H1 (cell line): ENCODE measurements around the gene KLHL29. TPM values are rescaled to one million over a fixed set of nuclear protein-coding genes. Genes with fewer than 3 reads are reported as not detected.

Experiments used
- CTCF ChIA-PET: fragments of 300-600 bp; sonication (Branson Sonifier 250); formaldehyde crosslinking; loops from one replicate; lab custom pipeline; 2021; ENCODE audit not compliant: partially characterized antibody; lab: Charles Lee
- POLR2A ChIA-PET: fragments of 300-600 bp; sonication (Branson Sonifier 250); formaldehyde crosslinking; loops from one replicate; lab custom pipeline; 2021; ENCODE audit warnings: inconsistent platforms; ENCODE audit not compliant: partially characterized antibody; lab: Charles Lee
- DNase-seq, 2 experiments: peaks; one replicate each; pipeline versions ENCODE4 v3.0.0 to v3.0.0-alpha.2; 2010 to 2022; ENCODE audit warnings: low spot score in 2 of 2, low read depth in 1 of 2, mixed read lengths in 1 of 2
- FAIRE-seq: peaks from 2 replicates; lab custom pipeline; 2011; peaks lifted over from hg19 to GRCh38; lab: Jason Lieb, UNC
- H2AFZ ChIP-seq: 2 replicates; pipeline ENCODE4 v1.8.1; 2012; ENCODE audit warnings: low read length, inconsistent platforms
- H2AK5ac ChIP-seq: 2 replicates; pipeline ENCODE4 v1.6.1; 2013; ENCODE audit warnings: low read depth, low read length
- H2BK120ac ChIP-seq: replicated peaks from 2 replicates; pipeline ENCODE3; 2013; ENCODE audit warnings: low read depth, low read length, inconsistent platforms
- H2BK12ac ChIP-seq: 2 replicates; pipeline ENCODE4 v1.6.1; 2013; ENCODE audit warnings: low read depth, low read length
- H2BK15ac ChIP-seq: 2 replicates; pipeline ENCODE4 v1.6.1; 2013; ENCODE audit warnings: low read length
- H2BK20ac ChIP-seq: 2 replicates; pipeline ENCODE4 v1.6.1; 2013; ENCODE audit warnings: low read length
- H2BK5ac ChIP-seq: 2 replicates; pipeline ENCODE4 v1.6.1; 2013; ENCODE audit warnings: low read depth, low read length
- H3K14ac ChIP-seq: 2 replicates; pipeline ENCODE4 v1.6.1; 2013; ENCODE audit warnings: inconsistent platforms; ENCODE audit not compliant: insufficient read length
- H3K18ac ChIP-seq: 2 replicates; pipeline ENCODE4 v1.6.1; 2013; ENCODE audit warnings: low read length; ENCODE audit errors: extremely low read depth
- H3K23ac ChIP-seq: 2 replicates; pipeline ENCODE4 v1.6.1; 2013; ENCODE audit warnings: inconsistent platforms; ENCODE audit not compliant: insufficient read length
- H3K23me2 ChIP-seq: 2 replicates; pipeline ENCODE4 v1.6.1; 2013; ENCODE audit warnings: low read depth, low read length
- H3K27ac ChIP-seq: 2 replicates; pipeline ENCODE4 v1.6.1; 2011; ENCODE audit warnings: low read depth, low read length, inconsistent platforms
- H3K27me3 ChIP-seq, 4 experiments: replicated peaks in 1 of 4; 1 replicate in 1 of 4; 2 replicates in 3 of 4; pipeline versions ENCODE4 v1.6.1 to v1.8.1; 2011 to 2013; ENCODE audit warnings: low read length in 3 of 4, mild to moderate bottlenecking in 3 of 4, inconsistent platforms in 2 of 4, mixed read lengths in 2 of 4, moderate library complexity in 1 of 4; ENCODE audit not compliant: control insufficient read depth in 3 of 4, insufficient read depth in 3 of 4; ENCODE audit errors: extremely low read depth in 1 of 4
- H3K36me3 ChIP-seq, 4 experiments: 2 replicates each; pipeline versions ENCODE4 v1.6.1 to v1.8.1; 2011 to 2013; ENCODE audit warnings: mild to moderate bottlenecking in 4 of 4, low read length in 3 of 4, moderate library complexity in 2 of 4, control low read depth in 1 of 4, inconsistent platforms in 1 of 4; ENCODE audit not compliant: insufficient read depth in 4 of 4, control insufficient read depth in 2 of 4
- H3K4ac ChIP-seq: replicated peaks from 2 replicates; pipeline ENCODE3; 2013; ENCODE audit warnings: low read length, low read depth, mixed read lengths, inconsistent platforms; ENCODE audit not compliant: insufficient read length
- H3K4me1 ChIP-seq, 4 experiments: replicated peaks in 1 of 4; 1 replicate in 1 of 4; 2 replicates in 3 of 4; pipeline versions ENCODE4 v1.6.1 to v1.8.1; 2011 to 2013; ENCODE audit warnings: low read length in 3 of 4, inconsistent platforms in 2 of 4, mixed read lengths in 1 of 4; ENCODE audit not compliant: insufficient read depth in 4 of 4, control insufficient read depth in 3 of 4
- H3K4me2 ChIP-seq, 2 experiments: 2 replicates each; pipeline versions ENCODE4 v1.6.1 to v1.8.1; 2011 to 2013; ENCODE audit warnings: low read depth in 2 of 2, low read length in 2 of 2, control low read depth in 1 of 2, inconsistent platforms in 1 of 2, mild to moderate bottlenecking in 1 of 2; ENCODE audit not compliant: insufficient read depth in 1 of 2
- H3K4me3 ChIP-seq, 4 experiments: fragments of 200-600, 300-600 bp in 1 of 4; sonication (generic), shearing (Covaris generic), sonication (Bioruptor Twin) in 1 of 4; 2 replicates each; pipeline versions ENCODE4 v1.5.1 to v1.8.1; 2011 to 2016; ENCODE audit warnings: low read length in 4 of 4, low read depth in 3 of 4, control low read depth in 2 of 4, inconsistent platforms in 2 of 4, mild to moderate bottlenecking in 2 of 4, mixed read lengths in 1 of 4, moderate library complexity in 1 of 4; ENCODE audit not compliant: insufficient read depth in 2 of 4; ENCODE audit errors: extremely low read depth in 1 of 4
- H3K56ac ChIP-seq: replicated peaks from 2 replicates; pipeline ENCODE3; 2013; ENCODE audit warnings: low read depth, mild to moderate bottlenecking, mixed read lengths, low read length, inconsistent platforms; ENCODE audit not compliant: insufficient read length
- H3K79me1 ChIP-seq: 2 replicates; pipeline ENCODE4 v1.6.1; 2013; ENCODE audit warnings: low read depth, low read length, control low read depth
- H3K79me2 ChIP-seq, 2 experiments: 2 replicates each; pipeline versions ENCODE4 v1.6.1 to v1.8.1; 2012 to 2013; ENCODE audit warnings: low read length in 2 of 2, mild to moderate bottlenecking in 2 of 2, inconsistent platforms in 1 of 2; ENCODE audit not compliant: insufficient read depth in 2 of 2, control insufficient read depth in 1 of 2
- H3K9ac ChIP-seq, 4 experiments: replicated peaks in 1 of 4; 1 replicate in 1 of 4; 2 replicates in 3 of 4; pipeline versions ENCODE4 v1.6.1 to v1.8.1; 2011 to 2013; ENCODE audit warnings: low read depth in 3 of 4, low read length in 3 of 4, control low read depth in 2 of 4, mild to moderate bottlenecking in 2 of 4, moderate library complexity in 2 of 4, inconsistent platforms in 1 of 4; ENCODE audit errors: extremely low read depth in 1 of 4
- H3K9me3 ChIP-seq, 2 experiments: 2 replicates each; pipeline versions ENCODE4 v1.6.1 to v1.8.1; 2012 to 2013; ENCODE audit warnings: mild to moderate bottlenecking in 2 of 2, moderate library complexity in 2 of 2, control low read depth in 1 of 2, inconsistent platforms in 1 of 2, low read depth in 1 of 2, low read length in 1 of 2, mixed read lengths in 1 of 2; ENCODE audit not compliant: insufficient read depth in 2 of 2
- H4K20me1 ChIP-seq, 2 experiments: replicated peaks in 1 of 2; 2 replicates each; pipeline versions ENCODE3 to v1.8.1; 2011 to 2013; ENCODE audit warnings: inconsistent platforms in 2 of 2, low read length in 2 of 2, mild to moderate bottlenecking in 1 of 2; ENCODE audit not compliant: insufficient read depth in 2 of 2, control insufficient read depth in 1 of 2
- H4K5ac ChIP-seq: 2 replicates; pipeline ENCODE4 v1.6.1; 2013; ENCODE audit warnings: low read length, low read depth, mixed read lengths, inconsistent platforms; ENCODE audit not compliant: insufficient read length
- H4K8ac ChIP-seq: 2 replicates; pipeline ENCODE4 v1.8.0; 2013; ENCODE audit warnings: mild to moderate bottlenecking, moderate library complexity, low read length, inconsistent platforms; ENCODE audit not compliant: insufficient read depth; ENCODE audit errors: extremely low read depth
- H4K91ac ChIP-seq: replicated peaks from 2 replicates; pipeline ENCODE3; 2013; ENCODE audit warnings: low read length, mixed read lengths, inconsistent platforms; ENCODE audit not compliant: insufficient read length
- CEBPB ChIP-seq: IDR thresholded peaks from 2 replicates; pipeline ENCODE4 v1.6.1; 2012; ENCODE audit warnings: low read depth, low read length
- CHD1 ChIP-seq: IDR thresholded peaks from 2 replicates; pipeline ENCODE4 v1.6.1; 2012; ENCODE audit warnings: low read depth, low read length, improper control_type of control experiment
- EGR1 ChIP-seq: IDR thresholded peaks from 2 replicates; pipeline ENCODE4 v1.6.1; 2011; ENCODE audit warnings: low read depth, low read length, borderline replicate concordance
- HDAC6 ChIP-seq: IDR thresholded peaks from one replicate; pipeline ENCODE4 v1.7.1; 2012; ENCODE audit warnings: low read depth, mild to moderate bottlenecking, inconsistent platforms, low read length, moderate library complexity
- KDM1A ChIP-seq: fragments of 200-600, 300-600 bp; sonication (generic); IDR thresholded peaks from 2 replicates; pipeline ENCODE4 v1.7.1; 2016; ENCODE audit warnings: mild to moderate bottlenecking, low read length, borderline replicate concordance
- NANOG ChIP-seq: IDR thresholded peaks from 2 replicates; pipeline ENCODE4 v1.6.1; 2011; ENCODE audit warnings: low read length, low read depth, mild to moderate bottlenecking, inconsistent platforms; ENCODE audit not compliant: insufficient read depth, poor library complexity, severe bottlenecking
- PHF8 ChIP-seq: fragments of 200-600 bp; sonication (generic); conservative IDR thresholded peaks from 2 replicates; pipeline ENCODE4 v1.7.1; 2012; ENCODE audit warnings: low read depth, mild to moderate bottlenecking, inconsistent platforms, low read length, moderate library complexity
- POLR2A ChIP-seq, 2 experiments: IDR thresholded peaks; 1 replicate in 1 of 2; 2 replicates in 1 of 2; pipeline ENCODE4 v1.6.1; 2011; ENCODE audit warnings: low read depth in 2 of 2, low read length in 2 of 2, mild to moderate bottlenecking in 2 of 2; ENCODE audit errors: control extremely low read depth in 1 of 2
- RXRA ChIP-seq: IDR thresholded peaks from 2 replicates; pipeline ENCODE4 v1.6.1; 2011; ENCODE audit warnings: low read depth, mild to moderate bottlenecking, low read length, moderate library complexity; ENCODE audit not compliant: insufficient read depth
- SAP30 ChIP-seq: fragments of 300-600 bp; sonication (generic); IDR thresholded peaks from 2 replicates; pipeline ENCODE4 v1.7.1; 2012; ENCODE audit warnings: low read length, moderate library complexity, mild to moderate bottlenecking, inconsistent platforms; ENCODE audit not compliant: insufficient read depth, insufficient replicate concordance
- SIX5 ChIP-seq: IDR thresholded peaks from 2 replicates; pipeline ENCODE4 v1.6.1; 2011; ENCODE audit warnings: mild to moderate bottlenecking, low read depth, low read length
- SP1 ChIP-seq: IDR thresholded peaks from 2 replicates; pipeline ENCODE4 v1.6.1; 2011; ENCODE audit warnings: low read depth, low read length
- SP4 ChIP-seq: IDR thresholded peaks from 2 replicates; pipeline ENCODE4 v1.6.1; 2012; ENCODE audit warnings: low read length, inconsistent platforms
- SUZ12 ChIP-seq: fragments of 200-600 bp; sonication (generic); IDR thresholded peaks from 2 replicates; pipeline ENCODE4 v1.6.1; 2012; ENCODE audit warnings: mild to moderate bottlenecking, inconsistent platforms, low read length, moderate library complexity, mixed read lengths
- TAF1 ChIP-seq: IDR thresholded peaks from 2 replicates; pipeline ENCODE4 v1.6.1; 2011; ENCODE audit warnings: mild to moderate bottlenecking, low read depth, low read length
- WGBS, 2 experiments: shearing (Covaris generic) in 1 of 2; methylation state at CpG; one replicate each; pipeline versions ENCODE4 v1.1.6 to v1.1.7; 2013 to 2015; ENCODE audit warnings: low lambda C conversion rate in 2 of 2, mixed read lengths in 2 of 2, inconsistent platforms in 1 of 2, low coverage in 1 of 2, missing lambda C conversion rate in 1 of 2; ENCODE audit not compliant: insufficient replicate concordance in 2 of 2, insufficient coverage in 1 of 2, insufficient read length in 1 of 2; ENCODE audit errors: extremely low coverage in 1 of 2, missing lambda C conversion rate in 1 of 2; 5-methylcytosine and 5-hydroxymethylcytosine counted together
- polyA plus RNA-seq, 7 experiments: library from polyadenylated mRNA; depleted of rRNA in 3 of 7; stranded (reverse) in 5 of 7; unstranded in 2 of 7; fragments of >200 nt in 5 of 7; fragments of 200-250 nt in 2 of 7; gene quantifications; 1 replicate in 5 of 7; 2 replicates in 1 of 7; 4 replicates in 1 of 7; pipeline versions ENCODE4 v1.2.1 to v1.2.3, GENCODE V29; 2011 to 2013; ENCODE audit warnings: missing spikeins in 2 of 7, mixed read lengths in 2 of 7
- total RNA-seq: library from RNA; stranded (reverse); fragmentation: NEBNext Ultra II Directional; extraction: Animal tissue kit (Norgen Biotek cat#: 25700); gene quantifications from 2 replicates; pipeline ENCODE4 v1.2.1, GENCODE V29; 2021

Gene KLHL29
- total and polyA plus RNA-seq, 2 of the 8 experiments (the other 6 are each of a cell fraction or from before 2014, with no cell fraction given): 1.1 to 4.7 TPM

DNA sequence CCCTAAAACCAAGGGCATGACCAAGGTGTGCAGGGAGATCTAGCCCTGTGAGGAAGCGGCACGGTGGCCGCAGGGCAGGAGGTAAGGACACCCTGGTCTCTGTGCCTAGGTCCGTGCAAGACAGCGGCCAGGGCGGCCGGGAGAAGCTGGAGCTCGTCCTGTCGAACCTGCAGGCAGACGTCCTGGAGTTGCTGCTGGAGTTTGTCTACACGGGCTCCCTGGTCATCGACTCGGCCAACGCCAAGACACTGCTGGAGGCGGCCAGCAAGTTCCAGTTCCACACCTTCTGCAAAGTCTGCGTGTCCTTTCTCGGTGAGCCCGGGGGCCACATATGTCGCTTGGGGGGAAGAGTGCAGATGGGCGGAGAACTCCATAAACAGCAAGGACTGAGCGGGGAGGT lies 306.6 kb downstream of the KLHL29 start:
- no peak overlapping the region for H3K56ac ChIP-seq
- H4K8ac ChIP-seq: no peak overlapping the region
- no peak overlapping the region for H3K9ac ChIP-seq
- no peak overlapping the region for H3K4ac ChIP-seq
- H3K4me2 ChIP-seq: no peak overlapping the region
- DNase-seq (no peak), FAIRE-seq (no peak)
- H3K14ac ChIP-seq: no peak overlapping the region
- no peak overlapping the region for H4K5ac ChIP-seq
- H3K36me3 ChIP-seq: no peaks in the 10 kb centered on the region
- no peaks in the 10 kb centered on the region for H3K79me1 ChIP-seq
- POLR2A ChIA-PET: interaction anchor here (1.1 kb wide), 1 partner anchor 9 kb away, joined by 3 read pairs; no protein-coding TSS in a partner anchor
- no peaks in the 10 kb centered on the region; a peak in 1 of 4 replicates for H3K9me3 ChIP-seq
- no peak overlapping the region for H2BK120ac ChIP-seq
- H3K23ac ChIP-seq: no peak overlapping the region
- peak overlapping the region; percentile 2; the same call in 1 of the 2 replicates for H2BK5ac ChIP-seq
- H2BK20ac ChIP-seq: no peak overlapping the region
- WGBS, 2 experiments: 94% methylated on average over 21 of the region's 21 CpGs; no CpG with 5 or more reads in 1 of the 2 experiments
- H2BK15ac ChIP-seq: no peak overlapping the region
- no peaks in the 10 kb centered on the region for H3K23me2 ChIP-seq
- H3K18ac ChIP-seq: no peak overlapping the region
- H2AFZ ChIP-seq: no peak overlapping the region
- H2BK12ac ChIP-seq: no peak overlapping the region
- H3K4me1 ChIP-seq: peaks cover 0 to 8% (median 7%) of the 10 kb centered on the region in 4 experiments; a peak in 5 of 7 replicates
- H3K27ac ChIP-seq: no peak overlapping the region
- no peaks in the 10 kb centered on the region for H4K20me1 ChIP-seq
- CTCF ChIA-PET: no interaction called here
- no peaks in the 10 kb centered on the region for H3K27me3 ChIP-seq
- H3K4me3 ChIP-seq: no peak overlapping the region
- H3K79me2 ChIP-seq: no peaks in the 10 kb centered on the region
- H2AK5ac ChIP-seq: no peak overlapping the region; the same call in 1 of the 2 replicates
- H4K91ac ChIP-seq: no peak overlapping the region
- TF ChIP-seq SP4 (no peak), RXRA (no peak), SUZ12 (no peak), HDAC6 (no peak), POLR2A (IDR thresholded peaks at IDR 0.05; ENCODE audit: control extremely low read depth in 1 of 2, low read depth in 2 of 2, low read length in 2 of 2) (no peak), SAP30 (no peak), KDM1A (no peak), EGR1 (no peak), SIX5 (no peak), NANOG (no peak), CHD1 (no peak), SP1 (no peak), TAF1 (no peak), CEBPB (no peak), PHF8 (no peak)
